Esophagus squamous epithelium (tissue), 5 donors: ENCODE results near the gene NMD3. TPM values are rescaled to one million over a fixed set of nuclear protein-coding genes. Genes with fewer than 3 reads are reported as not detected.

Experiments
- DNase-seq: peaks from one replicate; lab custom pipeline; 2025; lab: John Stamatoyannopoulos, UW
- H3K27ac ChIP-seq, 4 donors: fragments of 200-600 bp; sonication (generic); one replicate each; pipeline ENCODE4 v1.5.1; 2016 to 2019; ENCODE audit warnings: mild to moderate bottlenecking in 1 of 4
- H3K27me3 ChIP-seq, 4 donors: fragments of 200-600 bp; sonication (generic); 1 replicate in 3 of 4; 2 replicates in 1 of 4; pipeline versions ENCODE4 v1.5.1 to v1.6.0; 2017 to 2021; ENCODE audit warnings: antibody characterized with exemption in 1 of 4
- H3K36me3 ChIP-seq, 3 donors: fragments of 200-600 bp; sonication (generic); one replicate each; pipeline ENCODE4 v1.5.1; 2016 to 2019
- H3K4me1 ChIP-seq, 3 donors: fragments of 200-600 bp; sonication (generic); one replicate each; pipeline ENCODE4 v1.5.1; 2017 to 2019
- H3K4me3 ChIP-seq, 4 donors: fragments of 200-600 bp; sonication (generic); 1 replicate in 3 of 4; 2 replicates in 1 of 4; pipeline ENCODE4 v1.5.1; 2016 to 2019; ENCODE audit warnings: mild to moderate bottlenecking in 2 of 4, moderate library complexity in 1 of 4
- H3K9me3 ChIP-seq, 3 donors: fragments of 200-600 bp; sonication (generic); one replicate each; pipeline ENCODE4 v1.5.1; 2016 to 2019
- CTCF ChIP-seq, 6 experiments: fragments of 450-650 bp in 4 of 6; fragments of 200-600 bp in 2 of 6; sonication (generic) in 2 of 6; IDR thresholded peaks; one replicate each; pipeline ENCODE4 v1.5.1; 2016 to 2019; ENCODE audit warnings: antibody characterized with exemption in 6 of 6, mild to moderate bottlenecking in 4 of 6, moderate library complexity in 4 of 6
- POLR2A ChIP-seq, 4 donors: fragments of 450-650 bp; IDR thresholded peaks; one replicate each; pipeline ENCODE4 v1.6.1; 2017; ENCODE audit warnings: antibody characterized with exemption in 4 of 4, mild to moderate bottlenecking in 4 of 4, moderate library complexity in 3 of 4
- whole genome bisulfite sequencing, 2 donors: methylation state at CpG; one replicate each; pipeline ENCODE4 v1.1.5; 2018; 5-methylcytosine and 5-hydroxymethylcytosine counted together
- intact Hi-C: fragments of 100-400 bp; cut with DNase I; formaldehyde crosslinking; loops from one replicate; pipeline ENCODE4 v1.15.0; 2022
- total RNA-seq, 4 donors: library from RNA; depleted of rRNA; stranded (reverse); fragments of >200 nt; gene quantifications; one replicate each; pipeline ENCODE4 v1.1.0, GENCODE V29; 2016
- donor health status: DM: yes; HTN: yes; CAD: no.

NMD3 gene
- total RNA-seq, 4 donors from 2014 or later: 24.5 to 56.1 (median 38.3) TPM

DNA sequence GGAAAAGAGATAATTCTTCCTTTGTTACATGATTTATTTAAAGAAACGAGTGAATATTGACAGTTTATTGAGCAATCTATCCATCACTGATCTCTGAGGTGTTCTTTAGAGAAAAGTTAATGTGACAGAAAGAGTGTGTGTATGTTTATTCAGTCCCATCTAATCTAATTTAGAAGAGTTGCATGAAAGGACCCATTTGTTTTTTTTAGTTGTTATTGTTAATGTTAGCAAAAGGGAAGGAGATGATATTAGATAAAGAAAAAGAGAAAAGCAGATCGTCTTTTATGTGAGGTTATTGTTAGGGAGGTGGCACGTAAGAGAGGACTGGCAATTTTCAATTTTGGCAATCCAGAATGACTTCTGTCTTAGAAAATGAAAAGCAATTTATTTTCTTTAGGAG is 46.5 kb downstream of the NMD3 start:
- WGBS, 2 donors: 75 to 79% methylated on average over 3 of the region's 3 CpGs
- no peak overlapping the region for H3K4me3 ChIP-seq
- H3K27me3 ChIP-seq: no peaks in the 10 kb centered on the region
- no peak overlapping the region for H3K27ac ChIP-seq
- TF ChIP-seq CTCF (IDR thresholded peaks at IDR 0.05) (no peak), POLR2A (IDR thresholded peaks at IDR 0.05) (no peak)
- intact Hi-C loops: no loop called here
- H3K4me1 ChIP-seq: peaks cover 0 to 40% (median 3%) of the 10 kb centered on the region in 3 donors
- DNase-seq: no peak
- no peaks in the 10 kb centered on the region for H3K9me3 ChIP-seq
- H3K36me3 ChIP-seq: peaks cover 0 to 35% (median 0%) of the 10 kb centered on the region in 3 donors

DNA sequence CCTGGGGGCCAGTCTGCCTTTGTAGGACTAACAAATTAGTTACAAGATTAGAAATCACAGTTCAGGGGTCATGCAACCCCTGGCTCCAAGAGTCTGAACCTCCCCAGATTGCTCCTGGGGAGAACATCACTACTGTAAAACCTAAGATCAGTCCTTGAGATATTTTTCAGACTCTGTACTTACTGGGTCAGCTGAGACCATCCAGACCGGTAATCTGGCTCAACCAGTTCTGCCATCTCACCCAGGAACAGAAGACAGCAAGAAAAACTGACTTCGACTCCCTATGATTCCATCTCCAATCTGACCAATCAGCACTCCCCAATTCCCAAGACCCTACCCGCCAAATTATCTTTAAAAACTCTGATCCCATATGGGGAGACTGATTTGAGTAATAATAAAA is 47.5 kb downstream of the NMD3 start:
- Histone ChIP-seq H3K4me3 (no peak overlapping the region), H3K36me3 (peaks cover 0 to 38% (median 0%) of the 10 kb centered on the region in 3 donors), H3K4me1 (peaks cover 0 to 40% (median 3%) of the 10 kb centered on the region in 3 donors), H3K27me3 (no peaks in the 10 kb centered on the region), H3K9me3 (no peaks in the 10 kb centered on the region), H3K27ac (peak overlapping the region in 1 of 4 donors; percentile 1)
- DNase-seq: no peak
- WGBS, 2 donors: 57 to 73% methylated on average over 3 of the region's 3 CpGs
- TF ChIP-seq CTCF (IDR thresholded peaks at IDR 0.05) (no peak), POLR2A (IDR thresholded peaks at IDR 0.05) (no peak)
- intact Hi-C loops: no loop called here

DNA sequence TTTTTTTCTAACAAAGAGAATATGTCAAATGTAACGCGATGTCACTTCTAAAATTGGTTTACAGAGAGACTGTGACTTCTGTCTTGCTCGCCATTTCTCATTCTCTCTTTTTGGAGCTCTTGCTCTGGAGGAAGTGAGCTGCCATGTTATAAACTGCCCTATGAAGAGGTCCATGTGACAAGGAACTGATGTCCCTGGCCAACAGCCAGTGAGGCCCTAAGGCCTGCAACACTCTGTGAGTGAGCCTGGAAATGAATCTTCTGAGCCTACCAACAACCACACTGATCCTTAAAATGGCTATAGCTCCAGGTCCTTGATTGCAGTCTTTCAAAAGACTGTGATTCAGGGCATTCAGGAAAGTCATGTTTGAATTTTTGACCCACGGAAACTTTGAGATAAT is 49.9 kb downstream of the NMD3 start:
- H3K27ac ChIP-seq: no peak overlapping the region
- intact Hi-C loops: no loop called here
- 91 to 93% methylated on average over 4 of the region's 4 CpGs for WGBS, 2 donors
- H3K4me3 ChIP-seq: no peak overlapping the region
- no peaks in the 10 kb centered on the region for H3K27me3 ChIP-seq
- H3K9me3 ChIP-seq: no peaks in the 10 kb centered on the region
- no peak for DNase-seq
- H3K4me1 ChIP-seq: peaks cover 0 to 59% (median 8%) of the 10 kb centered on the region in 3 donors
- no peak for TF ChIP-seq CTCF (IDR thresholded peaks at IDR 0.05)
- TF ChIP-seq POLR2A (IDR thresholded peaks at IDR 0.05): no peak
- peaks cover 0 to 19% (median 0%) of the 10 kb centered on the region in 3 donors for H3K36me3 ChIP-seq

DNA sequence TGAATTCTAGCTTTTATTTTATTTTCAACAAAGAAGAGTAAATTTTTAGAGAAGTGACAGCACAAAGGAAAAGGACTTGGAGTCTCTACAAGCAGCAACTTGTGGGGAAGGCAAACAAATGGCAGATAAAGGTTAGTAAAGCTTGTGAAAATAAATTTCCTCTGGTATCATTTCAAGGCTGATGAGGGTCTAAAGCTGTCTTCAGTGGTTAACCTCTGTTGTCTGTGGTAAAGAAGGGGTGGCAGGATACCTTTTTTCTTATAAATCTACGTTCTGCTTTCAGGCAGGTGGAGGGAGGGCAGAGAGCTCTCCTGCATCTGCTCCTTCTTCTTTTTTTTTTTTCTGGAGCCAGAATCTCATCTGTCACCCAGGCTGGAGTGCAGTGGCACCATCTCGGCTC is 50.5 kb downstream of the NMD3 start:
- H3K4me1 ChIP-seq: peaks cover 0 to 57% (median 7%) of the 10 kb centered on the region in 3 donors
- WGBS, 2 donors: 0 to 61% methylated on average over 1 to 2 of the region's 2 CpGs
- TF ChIP-seq CTCF (IDR thresholded peaks at IDR 0.05): no peak
- TF ChIP-seq POLR2A (IDR thresholded peaks at IDR 0.05): no peak
- DNase-seq: no peak
- intact Hi-C loops: no loop called here
- no peak overlapping the region for H3K4me3 ChIP-seq
- H3K27ac ChIP-seq: no peak overlapping the region
- H3K36me3 ChIP-seq: peaks cover 0 to 19% (median 0%) of the 10 kb centered on the region in 3 donors
- no peaks in the 10 kb centered on the region for H3K27me3 ChIP-seq
- no peaks in the 10 kb centered on the region for H3K9me3 ChIP-seq

DNA sequence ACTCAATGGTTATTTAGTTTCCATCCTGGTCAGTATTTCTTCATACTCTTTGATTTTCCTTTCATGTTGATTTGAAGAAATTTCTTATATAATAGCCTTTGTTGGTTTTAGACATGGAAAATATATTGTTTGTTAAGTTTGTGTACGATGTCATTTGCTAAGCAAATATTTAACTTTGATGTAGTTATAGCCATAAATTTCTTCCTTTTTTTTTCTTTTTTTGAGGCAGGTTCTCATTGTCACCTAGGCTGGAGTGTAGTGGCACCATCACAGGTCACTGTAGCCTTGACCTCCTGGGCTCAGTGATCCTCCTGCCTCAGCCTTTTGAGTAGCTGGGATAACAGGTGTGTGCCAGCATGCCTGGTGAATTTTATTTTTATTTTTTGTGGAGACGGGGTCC is 51.4 kb downstream of the NMD3 start:
- H3K9me3 ChIP-seq: peaks cover 0 to under 1% (median 0%) of the 10 kb centered on the region in 3 donors
- H3K4me3 ChIP-seq: no peak overlapping the region
- no peak for DNase-seq
- H3K4me1 ChIP-seq: peaks cover 0 to 55% (median 4%) of the 10 kb centered on the region in 3 donors
- H3K36me3 ChIP-seq: peaks cover 0 to 19% (median 0%) of the 10 kb centered on the region in 3 donors
- no peak overlapping the region for H3K27ac ChIP-seq
- intact Hi-C loops: no loop called here
- TF ChIP-seq POLR2A (IDR thresholded peaks at IDR 0.05): no peak
- no peak for TF ChIP-seq CTCF (IDR thresholded peaks at IDR 0.05)
- no peaks in the 10 kb centered on the region for H3K27me3 ChIP-seq
- 90 to 95% methylated on average over 1 to 2 of the region's 2 CpGs for WGBS, 2 donors
